GM13977 (cell line): ENCODE measurements around the gene GABPA.
"Not testable (repeated sequence)": the region's sequence is repeated elsewhere in the genome, so short reads cannot be mapped to it uniquely, and the experiment has no call there.

Experiments used
- DNase-seq: peaks from one replicate; pipeline ENCODE4 v3.0.0; 2012; ENCODE audit warnings: low spot score
- CTCF ChIP-seq: IDR thresholded peaks from 2 replicates; pipeline ENCODE4 v1.5.1; 2012; ENCODE audit warnings: mild to moderate bottlenecking, control low read depth; ENCODE audit not compliant: insufficient read depth; ENCODE audit errors: extremely low read depth, missing control alignments
- in situ Hi-C: fragments of 300-500 bp; cut with MboI; formaldehyde crosslinking; loops from one replicate; pipeline ENCODE4 v1.12.0; 2022; ENCODE audit warnings: low sequenced_read_pairs, low pct_unique_long_range_greater_than_20kb, mixed read lengths, inconsistent platforms; ENCODE audit not compliant: unreplicated experiment

GABPA gene

GRCh38 chr21:25701529-25701928 lies 33.2 kb upstream of the GABPA start:
- in situ Hi-C loops = no loop called here
- no peak for TF ChIP-seq CTCF
- no peak for DNase-seq

- TF ChIP-seq CTCF = peak; percentile 76
- in situ Hi-C loops = no loop called here
- peak; percentile 41 for DNase-seq
Observed at GRCh38 chr21:25708467-25709065, 26.2 kb upstream of the GABPA start.

GRCh38 chr21:25709684-25710265 lies 25.0 kb upstream of the GABPA start:
- no peak for TF ChIP-seq CTCF
- DNase-seq = no peak
- in situ Hi-C loops = no loop called here

GRCh38 chr21:25710550-25710949 lies 24.2 kb upstream of the GABPA start:
- no peak for TF ChIP-seq CTCF
- in situ Hi-C loops = no loop called here
- no peak for DNase-seq

- DNase-seq, in situ Hi-C loops: not testable (repeated sequence)
Observed at GRCh38 chr21:25714066-25714465, 20.7 kb upstream of the GABPA start.

GRCh38 chr21:25717491-25718147 lies 17.2 kb upstream of the GABPA start:
- in situ Hi-C loops = no loop called here
- no peak for TF ChIP-seq CTCF
- DNase-seq = no peak

GRCh38 chr21:25721987-25722386 lies 12.8 kb upstream of the GABPA start:
- no peak for TF ChIP-seq CTCF

More at GRCh38 chr21:25721987-25722386, 12.8 kb upstream of the GABPA start:
- no peak for DNase-seq
- in situ Hi-C loops = loop anchor here (10.0 kb wide), 1 partner anchor 117 kb away; the partner anchor contains the start of gene MRPL39
